GM12892 (cell line): ENCODE data around the gene PRDX4.

ENCODE experiments used
- POLR2A ChIP-seq: IDR thresholded peaks from 2 replicates; pipeline ENCODE4 v1.6.1; 2011; ENCODE audit warnings: low read depth, low read length, control low read depth
- POLR2AphosphoS5 ChIP-seq: IDR thresholded peaks from 2 replicates; pipeline ENCODE4 v1.6.1; 2011; ENCODE audit warnings: low read depth, low read length, control low read depth

GRCh38 chrX:23668335-23668734 is 1.0 kb downstream of the PRDX4 start:
- TF ChIP-seq POLR2A (0 out of 2 replicates have a peak, but pooled peaks have one; percentile 22), POLR2AphosphoS5 (no peak)
